Thyroid gland (tissue), 4 donors: Measurements from ENCODE around the gene PCDHGC4.

Experiments
- POLR2A ChIP-seq, 2 donors: fragments of 450-650 bp; IDR thresholded peaks; one replicate each; pipeline ENCODE4 v1.6.1; 2017; ENCODE audit warnings: antibody characterized with exemption in 2 of 2, mild to moderate bottlenecking in 2 of 2, moderate library complexity in 1 of 2
- TF ChIP-seq, protein P1 (sequence below), 6 experiments: fragments of 200-600 bp in 3 of 6; fragments of 450-650 bp in 3 of 6; sonication (generic) in 3 of 6; IDR thresholded peaks; one replicate each; pipeline ENCODE4 v1.5.1; 2016 to 2019; ENCODE audit warnings: antibody characterized with exemption in 6 of 6, mild to moderate bottlenecking in 2 of 6, inconsistent platforms in 1 of 6, moderate library complexity in 1 of 6

DNA sequence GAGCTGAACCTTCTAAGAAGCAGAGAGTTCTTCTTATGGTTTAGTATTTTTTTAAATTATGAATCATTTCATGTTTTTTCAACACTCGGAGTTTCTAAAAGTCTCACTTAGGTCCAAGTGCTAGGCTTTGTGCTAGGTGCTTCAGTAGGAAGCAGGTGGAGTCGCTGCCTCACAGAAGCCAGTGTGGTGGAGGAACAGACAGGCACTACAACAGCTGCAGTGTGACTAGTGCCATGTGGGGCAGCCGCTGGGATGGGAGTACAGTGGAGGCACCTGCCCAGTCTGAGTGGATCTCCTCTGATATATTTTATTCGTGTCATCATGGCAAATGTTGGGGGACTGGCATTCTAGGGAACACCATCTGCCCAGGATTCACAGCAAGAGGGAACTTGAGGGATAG lies 19.4 kb downstream of the PCDHGC4 start:
- TF ChIP-seq, protein P1, sequence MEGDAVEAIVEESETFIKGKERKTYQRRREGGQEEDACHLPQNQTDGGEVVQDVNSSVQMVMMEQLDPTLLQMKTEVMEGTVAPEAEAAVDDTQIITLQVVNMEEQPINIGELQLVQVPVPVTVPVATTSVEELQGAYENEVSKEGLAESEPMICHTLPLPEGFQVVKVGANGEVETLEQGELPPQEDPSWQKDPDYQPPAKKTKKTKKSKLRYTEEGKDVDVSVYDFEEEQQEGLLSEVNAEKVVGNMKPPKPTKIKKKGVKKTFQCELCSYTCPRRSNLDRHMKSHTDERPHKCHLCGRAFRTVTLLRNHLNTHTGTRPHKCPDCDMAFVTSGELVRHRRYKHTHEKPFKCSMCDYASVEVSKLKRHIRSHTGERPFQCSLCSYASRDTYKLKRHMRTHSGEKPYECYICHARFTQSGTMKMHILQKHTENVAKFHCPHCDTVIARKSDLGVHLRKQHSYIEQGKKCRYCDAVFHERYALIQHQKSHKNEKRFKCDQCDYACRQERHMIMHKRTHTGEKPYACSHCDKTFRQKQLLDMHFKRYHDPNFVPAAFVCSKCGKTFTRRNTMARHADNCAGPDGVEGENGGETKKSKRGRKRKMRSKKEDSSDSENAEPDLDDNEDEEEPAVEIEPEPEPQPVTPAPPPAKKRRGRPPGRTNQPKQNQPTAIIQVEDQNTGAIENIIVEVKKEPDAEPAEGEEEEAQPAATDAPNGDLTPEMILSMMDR (IDR thresholded peaks at IDR 0.05) = no peak
- no peak for TF ChIP-seq POLR2A (IDR thresholded peaks at IDR 0.05)
